ENCODE results near the gene MVP.

MVP gene

DNA sequence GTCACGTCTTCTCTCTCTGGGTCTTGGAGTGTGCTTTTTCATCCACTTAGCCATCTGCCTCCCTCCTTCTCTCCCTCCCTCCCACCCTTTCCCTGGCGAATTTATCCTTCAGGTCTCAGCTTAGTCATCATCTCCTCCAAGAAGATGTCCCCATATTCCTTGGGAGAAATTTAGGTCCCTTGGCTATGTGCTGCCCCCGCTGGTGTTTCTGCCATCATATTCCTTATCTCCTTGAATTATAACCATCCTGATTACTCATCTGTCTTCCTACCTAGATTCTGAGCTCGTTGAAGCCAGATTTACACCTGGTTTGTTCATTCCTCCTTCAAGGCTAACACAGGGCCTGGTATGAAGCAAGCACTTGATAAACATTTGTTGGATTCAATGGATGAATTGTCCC lies 74.1 kb downstream of the MVP start:
- in situ Hi-C loops (cut with MboI; ENCODE audit: low sequenced_read_pairs, unreplicated experiment) = no loop called here
- TF ChIP-seq, protein P1, sequence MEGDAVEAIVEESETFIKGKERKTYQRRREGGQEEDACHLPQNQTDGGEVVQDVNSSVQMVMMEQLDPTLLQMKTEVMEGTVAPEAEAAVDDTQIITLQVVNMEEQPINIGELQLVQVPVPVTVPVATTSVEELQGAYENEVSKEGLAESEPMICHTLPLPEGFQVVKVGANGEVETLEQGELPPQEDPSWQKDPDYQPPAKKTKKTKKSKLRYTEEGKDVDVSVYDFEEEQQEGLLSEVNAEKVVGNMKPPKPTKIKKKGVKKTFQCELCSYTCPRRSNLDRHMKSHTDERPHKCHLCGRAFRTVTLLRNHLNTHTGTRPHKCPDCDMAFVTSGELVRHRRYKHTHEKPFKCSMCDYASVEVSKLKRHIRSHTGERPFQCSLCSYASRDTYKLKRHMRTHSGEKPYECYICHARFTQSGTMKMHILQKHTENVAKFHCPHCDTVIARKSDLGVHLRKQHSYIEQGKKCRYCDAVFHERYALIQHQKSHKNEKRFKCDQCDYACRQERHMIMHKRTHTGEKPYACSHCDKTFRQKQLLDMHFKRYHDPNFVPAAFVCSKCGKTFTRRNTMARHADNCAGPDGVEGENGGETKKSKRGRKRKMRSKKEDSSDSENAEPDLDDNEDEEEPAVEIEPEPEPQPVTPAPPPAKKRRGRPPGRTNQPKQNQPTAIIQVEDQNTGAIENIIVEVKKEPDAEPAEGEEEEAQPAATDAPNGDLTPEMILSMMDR (IDR thresholded peaks at IDR 0.05; ENCODE audit: borderline replicate concordance, control extremely low read depth, extremely low read depth, insufficient read depth, missing control alignments) = no peak
- no peak for DNase-seq (ENCODE audit: low spot score)

DNA sequence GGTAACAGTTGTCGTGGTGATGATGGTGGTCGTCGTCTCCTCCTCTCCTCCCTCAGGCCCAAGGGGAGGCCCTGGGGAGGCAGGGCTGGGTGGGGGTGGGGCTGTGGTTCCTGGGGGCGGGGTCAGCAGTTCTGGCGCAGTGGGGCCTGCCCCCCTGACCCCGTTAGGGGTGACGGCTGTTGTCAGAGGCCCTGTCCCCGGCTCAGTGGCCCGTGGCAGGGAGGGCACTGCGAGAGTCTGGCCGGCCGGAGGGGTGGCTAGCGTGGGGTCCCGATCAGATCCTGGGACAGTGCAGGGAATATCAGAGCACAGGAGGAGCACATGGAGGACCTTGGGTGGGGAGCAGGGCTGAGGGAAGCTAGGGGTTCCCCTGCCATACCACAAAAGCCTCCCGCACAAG lies 76.6 kb downstream of the MVP start:
- in situ Hi-C loops (cut with MboI; ENCODE audit: low sequenced_read_pairs, unreplicated experiment) = no loop called here
- TF ChIP-seq, protein P1 (IDR thresholded peaks at IDR 0.05; ENCODE audit: borderline replicate concordance, control extremely low read depth, extremely low read depth, insufficient read depth, missing control alignments) = no peak
- no peak for DNase-seq (ENCODE audit: low spot score)

DNA sequence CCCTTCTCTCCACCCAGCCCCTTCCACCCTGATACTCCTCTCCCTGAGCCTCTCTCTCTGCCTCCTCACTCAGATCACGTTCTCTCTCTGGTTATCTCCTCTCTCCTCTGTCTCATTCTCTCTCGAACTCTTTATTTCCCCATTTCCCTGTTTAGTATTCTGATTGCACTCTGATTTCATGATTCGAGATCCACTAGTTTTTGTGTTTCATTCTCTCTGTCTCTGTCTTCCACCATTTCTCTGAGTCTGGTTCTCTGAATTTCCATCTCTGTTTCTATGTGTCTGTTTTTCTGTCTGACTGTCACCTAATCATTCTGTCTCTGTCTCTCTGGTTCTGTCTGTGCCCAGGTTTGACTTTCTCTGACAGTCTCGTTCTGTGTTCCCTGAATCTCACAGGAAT lies 77.1 kb downstream of the MVP start:
- in situ Hi-C loops (cut with MboI; ENCODE audit: low sequenced_read_pairs, unreplicated experiment) = no loop called here
- DNase-seq (ENCODE audit: low spot score) = no peak
- TF ChIP-seq, protein P1 (IDR thresholded peaks at IDR 0.05; ENCODE audit: borderline replicate concordance, control extremely low read depth, extremely low read depth, insufficient read depth, missing control alignments) = no peak

Data from GM13976 (cell line).